Dermis lymphatic vessel endothelial cell (primary cell): ENCODE data around the gene CCL4. TPM values are rescaled to one million over a fixed set of nuclear protein-coding genes. Genes with fewer than 3 reads are reported as not detected.

Experiments
- total RNA-seq: library from RNA; depleted of rRNA; stranded (reverse); fragments of >200 nt; gene quantifications from 2 replicates; pipeline ENCODE4 v1.2.1, GENCODE V29; 2014

CCL4 gene
- total RNA-seq, result not detected in 2 replicates

DNA sequence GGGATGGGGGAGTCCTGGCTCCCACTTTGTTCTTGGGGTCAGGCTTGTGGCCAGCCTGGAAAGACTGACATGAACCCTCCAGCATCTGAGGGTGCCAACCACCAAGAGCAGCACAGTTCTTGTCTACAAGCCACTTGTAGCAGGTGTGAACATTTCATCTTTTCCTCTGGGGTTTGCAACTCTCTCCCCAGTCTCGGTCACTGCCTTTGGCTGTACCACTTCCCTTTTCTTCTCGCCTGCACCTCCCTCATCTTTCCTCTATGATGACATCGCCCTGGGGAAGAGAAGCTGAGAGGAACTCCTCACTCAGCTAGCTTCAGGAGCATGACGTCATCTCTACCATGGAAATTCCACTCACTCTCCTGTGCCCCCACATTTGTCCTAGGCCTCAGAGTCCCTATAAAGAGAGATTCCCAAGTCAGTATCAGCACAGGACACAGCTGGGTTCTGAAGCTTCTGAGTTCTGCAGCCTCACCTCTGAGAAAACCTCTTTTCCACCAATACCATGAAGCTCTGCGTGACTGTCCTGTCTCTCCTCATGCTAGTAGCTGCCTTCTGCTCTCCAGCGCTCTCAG, at the start of gene CCL4:
Gene CCL4, plus strand, starts transcription at position 427 of the 575 bp plus-strand sequence. Its CDS starts 79 bp downstream, at position 506.

GRCh38 chr17:36063786-36064541, 39.7 kb upstream of the CCL4 start, which contains the start of gene CCL18:
TSS of gene CCL18 (plus strand) at chr17:36064272. CDS start at chr17:36064343, 71 bp downstream.

DNA sequence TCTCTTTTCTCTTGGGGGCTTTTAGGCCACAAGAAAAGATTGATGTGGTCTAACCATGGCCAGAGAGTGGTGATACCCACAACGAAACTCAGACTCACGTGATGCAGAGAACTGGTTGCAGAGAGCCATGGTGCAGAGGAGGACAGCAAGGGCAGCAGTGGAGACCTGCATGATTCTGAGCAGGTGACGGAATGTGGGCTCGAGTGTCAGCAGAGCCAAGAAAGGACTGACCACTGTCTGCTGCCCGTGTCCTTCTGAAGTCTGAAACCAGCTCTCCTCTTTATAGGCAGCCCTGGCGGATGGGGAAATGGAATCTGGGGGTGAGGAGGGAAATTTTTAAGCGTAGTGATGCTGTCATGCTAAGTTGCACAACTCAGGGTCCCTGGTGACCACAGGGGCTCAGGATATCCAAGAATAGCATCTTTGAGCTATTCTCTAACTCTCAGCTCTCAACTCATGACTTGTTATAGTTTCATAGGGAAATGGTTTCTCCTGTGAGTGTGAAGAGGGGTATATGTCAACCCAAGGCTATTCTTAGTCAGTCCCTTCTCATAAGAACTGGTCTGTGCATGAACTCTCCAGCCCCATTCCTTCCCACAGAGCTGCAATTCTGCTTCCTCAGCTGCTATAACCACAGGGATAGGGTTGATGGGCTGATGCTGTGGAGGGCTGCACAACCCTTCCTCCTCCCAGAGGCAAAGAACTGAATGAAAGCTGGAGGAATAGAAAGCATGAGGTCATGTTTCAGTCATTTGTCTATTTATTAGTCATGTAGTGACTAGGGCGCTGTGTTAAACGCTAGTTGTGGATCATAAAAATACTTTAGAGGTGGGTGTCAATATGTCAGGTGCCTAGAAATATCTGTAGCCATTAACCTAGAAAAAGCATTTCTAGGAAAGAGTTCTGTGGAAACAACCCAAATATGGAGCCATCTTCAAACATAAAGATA, 13.5 kb upstream of the CCL4 start, which contains the start of gene CCL3:
Gene CCL3, minus strand, starts transcription at position 256 of the 949 bp plus-strand sequence. Its CDS starts 85 bp downstream, at position 171.

Other genes with a start within 250 kb of the CCL4 start
- gene HEATR9, start 234.9 kb upstream of the CCL4 start, total RNA-seq, result not detected in 2 replicates
- 0.33 and 0.34 TPM in 2 replicates for gene CCL5, start 223.5 kb upstream of the CCL4 start, total RNA-seq
- 0.22 TPM in 1 of 2 replicates, not detected in the other for gene RDM1, start 173.1 kb upstream of the CCL4 start, total RNA-seq
- not detected in 2 replicates for gene LYZL6, start 160.1 kb upstream of the CCL4 start, total RNA-seq
- gene CCL16, start 122.3 kb upstream of the CCL4 start, total RNA-seq, result 0.11 and 0.26 TPM in 2 replicates
- gene CCL14, start 117.1 kb upstream of the CCL4 start, total RNA-seq, result 9.1 and 12.5 TPM in 2 replicates
- not detected in 2 replicates for gene CCL15, start 102.3 kb upstream of the CCL4 start, total RNA-seq
- 0.26 and 0.33 TPM in 2 replicates for gene CCL23, start 85.9 kb upstream of the CCL4 start, total RNA-seq
- gene CCL18, start 39.6 kb upstream of the CCL4 start, total RNA-seq, result not detected in 2 replicates
- gene CCL3, start 13.7 kb upstream of the CCL4 start, total RNA-seq, result not detected in 2 replicates
- gene TBC1D3B, start 72.8 kb downstream of the CCL4 start, total RNA-seq, result 0.43 and 1.5 TPM in 2 replicates
- not detected in 2 replicates for gene CCL3L1, start 92.9 kb downstream of the CCL4 start, total RNA-seq
- not detected in 2 replicates for gene CCL4L2, start 107.2 kb downstream of the CCL4 start, total RNA-seq
- 0.11 TPM in 1 of 2 replicates, not detected in the other for gene TBC1D3I, start 160.7 kb downstream of the CCL4 start, total RNA-seq
- not detected in 2 replicates for gene TBC1D3G, start 220.1 kb downstream of the CCL4 start, total RNA-seq